Measurements from ENCODE around the gene CEP170B.

- TF ChIP-seq, protein P1, sequence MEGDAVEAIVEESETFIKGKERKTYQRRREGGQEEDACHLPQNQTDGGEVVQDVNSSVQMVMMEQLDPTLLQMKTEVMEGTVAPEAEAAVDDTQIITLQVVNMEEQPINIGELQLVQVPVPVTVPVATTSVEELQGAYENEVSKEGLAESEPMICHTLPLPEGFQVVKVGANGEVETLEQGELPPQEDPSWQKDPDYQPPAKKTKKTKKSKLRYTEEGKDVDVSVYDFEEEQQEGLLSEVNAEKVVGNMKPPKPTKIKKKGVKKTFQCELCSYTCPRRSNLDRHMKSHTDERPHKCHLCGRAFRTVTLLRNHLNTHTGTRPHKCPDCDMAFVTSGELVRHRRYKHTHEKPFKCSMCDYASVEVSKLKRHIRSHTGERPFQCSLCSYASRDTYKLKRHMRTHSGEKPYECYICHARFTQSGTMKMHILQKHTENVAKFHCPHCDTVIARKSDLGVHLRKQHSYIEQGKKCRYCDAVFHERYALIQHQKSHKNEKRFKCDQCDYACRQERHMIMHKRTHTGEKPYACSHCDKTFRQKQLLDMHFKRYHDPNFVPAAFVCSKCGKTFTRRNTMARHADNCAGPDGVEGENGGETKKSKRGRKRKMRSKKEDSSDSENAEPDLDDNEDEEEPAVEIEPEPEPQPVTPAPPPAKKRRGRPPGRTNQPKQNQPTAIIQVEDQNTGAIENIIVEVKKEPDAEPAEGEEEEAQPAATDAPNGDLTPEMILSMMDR (conservative IDR thresholded peaks at IDR 0.05 in 1 of 2, IDR thresholded peaks at IDR 0.05 in 1 of 2; ENCODE audit: extremely low read depth in 1 of 2, insufficient read depth in 1 of 2, low read depth in 1 of 2, low read length in 2 of 2), result no peak
- no peak for TF ChIP-seq EZH2 (IDR thresholded peaks at IDR 0.05; ENCODE audit: borderline replicate concordance, low read length)
Measured at GRCh38 chr14:104878582-104878981, 13.5 kb downstream of the CEP170B start.

All from mammary epithelial cell (primary cell).